HG03575 (cell line): ENCODE data around the gene HMCN1.

Experiments
- ATAC-seq: cut with Tn5 transposase; IDR thresholded peaks from one replicate; pipeline ENCODE4 v1.9.1; 2021; ENCODE audit not compliant: unreplicated experiment, insufficient number of reproducible peaks, low FRiP score; ENCODE audit errors: extremely low read depth

Gene HMCN1

GRCh38 chr1:185733818-185734735, at the start of gene HMCN1:
HMCN1 (plus strand) TSS chr1:185734391; CDS start chr1:185734780, 389 bp downstream.
- ATAC-seq, result no peak

- ATAC-seq, result no peak
These were observed 47.1 kb upstream of the HMCN1 start for GRCh38 chr1:185686821-185687778.

GRCh38 chr1:185690527-185690926, 43.7 kb upstream of the HMCN1 start:
- ATAC-seq, result no peak

- no peak for ATAC-seq
These were observed 40.5 kb upstream of the HMCN1 start for GRCh38 chr1:185693654-185694053.

GRCh38 chr1:185694081-185694480, 40.1 kb upstream of the HMCN1 start:
- ATAC-seq, result peak; percentile 46

GRCh38 chr1:185695299-185695698, 38.9 kb upstream of the HMCN1 start:
- no peak for ATAC-seq

GRCh38 chr1:185696422-185697150, 37.6 kb upstream of the HMCN1 start:
- no peak for ATAC-seq

GRCh38 chr1:185699874-185700273, 34.3 kb upstream of the HMCN1 start:
- no peak for ATAC-seq

- ATAC-seq, result no peak
These were observed 32.5 kb upstream of the HMCN1 start for GRCh38 chr1:185701650-185702049.

GRCh38 chr1:185704181-185704580, 30.0 kb upstream of the HMCN1 start:
- ATAC-seq, result no peak

- ATAC-seq, result no peak
These were observed 18.1 kb upstream of the HMCN1 start for GRCh38 chr1:185716095-185716494.

GRCh38 chr1:185719021-185719420, 15.2 kb upstream of the HMCN1 start:
- no peak for ATAC-seq

- no peak for ATAC-seq
These were observed 13.4 kb upstream of the HMCN1 start for GRCh38 chr1:185720633-185721272.

- no peak for ATAC-seq
These were observed 12.6 kb upstream of the HMCN1 start for GRCh38 chr1:185721553-185721952.

- no peak for ATAC-seq
These were observed 12.1 kb upstream of the HMCN1 start for GRCh38 chr1:185722098-185722497.

GRCh38 chr1:185727726-185728125, 6.5 kb upstream of the HMCN1 start:
- no peak for ATAC-seq

- no peak for ATAC-seq
These were observed 2.7 kb upstream of the HMCN1 start for GRCh38 chr1:185731446-185731845.

GRCh38 chr1:185732951-185733350, 1.2 kb upstream of the HMCN1 start:
- no peak for ATAC-seq
